OCI-LY1 (cell line): ENCODE data around the gene TSPAN32.

Experiments
- H2AFZ ChIP-seq: fragments of 200-600 bp; sonication (generic), shearing (Covaris generic); 2 replicates; pipeline ENCODE4 v1.6.0; 2014; ENCODE audit warnings: antibody characterized with exemption, mild to moderate bottlenecking, low read length
- H3F3A ChIP-seq: fragments of 200-600 bp; sonication (generic), shearing (Covaris generic); 2 replicates; pipeline ENCODE4 v1.6.0; 2014; ENCODE audit warnings: mild to moderate bottlenecking, antibody characterized with exemption, low read length, moderate library complexity; ENCODE audit not compliant: insufficient read depth
- H3K27ac ChIP-seq: fragments of 200-600 bp; sonication (generic); 2 replicates; pipeline ENCODE4 v1.5.1; 2014; ENCODE audit warnings: low read length, mixed run types, mild to moderate bottlenecking, low read depth; ENCODE audit not compliant: poor library complexity, severe bottlenecking
- H3K27me3 ChIP-seq: fragments of 200-600 bp; sonication (generic); 2 replicates; pipeline ENCODE4 v1.6.0; 2014; ENCODE audit warnings: antibody characterized with exemption, mild to moderate bottlenecking, low read length, moderate library complexity; ENCODE audit not compliant: insufficient read depth
- H3K36me3 ChIP-seq: fragments of 200-600 bp; sonication (generic); 2 replicates; pipeline ENCODE4 v1.6.1; 2014; ENCODE audit warnings: mild to moderate bottlenecking, antibody characterized with exemption, low read length, moderate library complexity, mixed read lengths; ENCODE audit not compliant: insufficient read depth
- H3K4me1 ChIP-seq: fragments of 200-600 bp; sonication (generic); 2 replicates; pipeline ENCODE4 v1.5.1; 2014; ENCODE audit warnings: mild to moderate bottlenecking, low read length, moderate library complexity; ENCODE audit not compliant: insufficient read depth, severe bottlenecking
- H3K4me2 ChIP-seq: fragments of 200-600 bp; sonication (generic), shearing (Covaris generic); 2 replicates; pipeline ENCODE4 v1.6.1; 2014; ENCODE audit warnings: low read length
- H3K4me3 ChIP-seq: fragments of 200-600 bp; sonication (generic); 2 replicates; pipeline ENCODE4 v1.5.1; 2014; ENCODE audit warnings: low read length, low read depth, mild to moderate bottlenecking, mixed read lengths; ENCODE audit not compliant: poor library complexity, severe bottlenecking
- H3K79me2 ChIP-seq: fragments of 200-600 bp; shearing (Covaris generic); 2 replicates; pipeline ENCODE4 v1.6.1; 2016; ENCODE audit warnings: mixed run types, low read length, mixed read lengths; ENCODE audit not compliant: insufficient read depth
- H3K9ac ChIP-seq: fragments of 200-600 bp; sonication (generic), shearing (Covaris generic); 2 replicates; pipeline ENCODE4 v1.6.1; 2014; ENCODE audit warnings: mild to moderate bottlenecking, low read length, mixed read lengths
- H3K9me2 ChIP-seq: fragments of 200-600 bp; sonication (generic), shearing (Covaris generic); 2 replicates; pipeline ENCODE4 v1.6.1; 2014; ENCODE audit warnings: low read depth, mild to moderate bottlenecking, low read length, mixed read lengths
- H3K9me3 ChIP-seq: fragments of 200-600 bp; shearing (Covaris generic); 2 replicates; pipeline ENCODE4 v1.6.1; 2014; ENCODE audit warnings: low read length, mixed read lengths
- H4K20me1 ChIP-seq: fragments of 200-600 bp; sonication (generic), shearing (Covaris generic); 2 replicates; pipeline ENCODE4 v1.6.0; 2016; ENCODE audit warnings: mild to moderate bottlenecking, low read length; ENCODE audit not compliant: insufficient read depth
- CTCF ChIP-seq: fragments of 200-600 bp; sonication (generic), shearing (Covaris generic); IDR thresholded peaks from 2 replicates; pipeline ENCODE4 v1.5.1; 2017; ENCODE audit warnings: mild to moderate bottlenecking, antibody characterized with exemption, low read length, moderate library complexity, mixed read lengths
- EZH2 ChIP-seq: fragments of 200-600 bp; sonication (generic), shearing (Covaris generic); IDR thresholded peaks from 2 replicates; pipeline ENCODE4 v1.8.0; 2017; ENCODE audit warnings: borderline replicate concordance, mixed run types, mild to moderate bottlenecking, antibody characterized with exemption, low read length, moderate library complexity, mixed read lengths

TSPAN32 gene

GRCh38 chr11:2259897-2260451 is 41.8 kb upstream of the TSPAN32 start:
- H3K36me3 ChIP-seq, result no peaks in the 10 kb centered on the region
- H3K79me2 ChIP-seq, result no peaks in the 10 kb centered on the region
- no peaks in the 10 kb centered on the region for H4K20me1 ChIP-seq
- H3K9ac ChIP-seq, result no peak overlapping the region
- H2AFZ ChIP-seq, result no peak overlapping the region
- TF ChIP-seq EZH2 (no peak), CTCF (no peak)
- H3K9me3 ChIP-seq, result no peaks in the 10 kb centered on the region
- H3K27ac ChIP-seq, result no peak overlapping the region
- H3K9me2 ChIP-seq, result no peaks in the 10 kb centered on the region
- H3K4me2 ChIP-seq, result no peak overlapping the region
- no peaks in the 10 kb centered on the region for H3F3A ChIP-seq
- no peaks in the 10 kb centered on the region for H3K4me1 ChIP-seq
- H3K4me3 ChIP-seq, result no peak overlapping the region
- H3K27me3 ChIP-seq, result no peaks in the 10 kb centered on the region; the same call in 1 of the 2 replicates

GRCh38 chr11:2260491-2261364 is 41.1 kb upstream of the TSPAN32 start:
- TF ChIP-seq EZH2 (no peak), CTCF (no peak)
- Histone ChIP-seq H3K79me2 (no peaks in the 10 kb centered on the region), H3K9me2 (no peaks in the 10 kb centered on the region), H3K9me3 (no peaks in the 10 kb centered on the region), H3K27me3 (no peaks in the 10 kb centered on the region; the same call in 1 of the 2 replicates), H3K27ac (no peak overlapping the region), H3K9ac (no peak overlapping the region), H3F3A (no peaks in the 10 kb centered on the region), H3K4me3 (no peak overlapping the region), H2AFZ (no peak overlapping the region), H3K4me1 (no peaks in the 10 kb centered on the region), H3K36me3 (no peaks in the 10 kb centered on the region), H4K20me1 (no peaks in the 10 kb centered on the region), H3K4me2 (no peak overlapping the region)

- H3F3A ChIP-seq, result no peaks in the 10 kb centered on the region
- no peak overlapping the region for H2AFZ ChIP-seq
- H3K9me2 ChIP-seq, result no peaks in the 10 kb centered on the region
- no peaks in the 10 kb centered on the region for H3K79me2 ChIP-seq
- H3K27ac ChIP-seq, result no peak overlapping the region
- no peaks in the 10 kb centered on the region for H3K9me3 ChIP-seq
- no peak overlapping the region for H3K9ac ChIP-seq
- H3K27me3 ChIP-seq, result no peaks in the 10 kb centered on the region; the same call in 1 of the 2 replicates
- TF ChIP-seq CTCF, result no peak
- TF ChIP-seq EZH2, result no peak
- no peak overlapping the region for H3K4me3 ChIP-seq
- no peaks in the 10 kb centered on the region for H4K20me1 ChIP-seq
- no peaks in the 10 kb centered on the region for H3K4me1 ChIP-seq
- no peak overlapping the region for H3K4me2 ChIP-seq
- no peaks in the 10 kb centered on the region for H3K36me3 ChIP-seq
Measured at GRCh38 chr11:2261436-2262230, 40.2 kb upstream of the TSPAN32 start.
